WTC11 (cell line): ENCODE measurements around the gene RBL1. TPM values are rescaled to one million over a fixed set of nuclear protein-coding genes. Genes with fewer than 3 reads are reported as not detected.

Experiments used
- ATAC-seq: fragments of 200-7000 bp; cut with Tn5 transposase; 2 replicates; pipeline ENCODE4 v1.10.0; 2021; ENCODE audit warnings: mild to moderate bottlenecking, moderate library complexity
- CTCF ChIA-PET: fragments of 300-600 bp; sonication (Branson Sonifier 250); formaldehyde crosslinking; loops from one replicate; lab custom pipeline; 2021; ENCODE audit warnings: antibody characterized with exemption; lab: Charles Lee
- POLR2A ChIA-PET: fragments of 350-600 bp; sonication (Branson Sonifier 250); formaldehyde crosslinking; loops from one replicate; lab custom pipeline; 2021; ENCODE audit warnings: antibody characterized with exemption; lab: Charles Lee
- DNase-seq: peaks from one replicate; pipeline ENCODE4 v3.0.0; 2021; ENCODE audit warnings: low spot score
- H3K27ac Mint-ChIP-seq: 2 replicates; pipeline ENCODE4 v1.8.0; 2021; ENCODE audit warnings: mixed read lengths
- H3K27me3 Mint-ChIP-seq: 2 replicates; pipeline ENCODE4 v1.8.0; 2021; ENCODE audit warnings: low read depth, mild to moderate bottlenecking, moderate library complexity, mixed read lengths
- H3K36me3 Mint-ChIP-seq: 2 replicates; pipeline ENCODE4 v1.8.0; 2021; ENCODE audit warnings: mixed read lengths
- H3K4me1 Mint-ChIP-seq: 2 replicates; pipeline ENCODE4 v1.8.0; 2022; ENCODE audit warnings: mixed read lengths
- H3K4me3 Mint-ChIP-seq: 2 replicates; pipeline ENCODE4 v1.8.0; 2021; ENCODE audit warnings: mild to moderate bottlenecking, moderate library complexity, mixed read lengths
- H3K9me3 Mint-ChIP-seq: 2 replicates; pipeline ENCODE4 v1.8.0; 2021; ENCODE audit warnings: mixed read lengths
- AR ChIP-seq: fragments of 250-450 bp; sonication (Bioruptor Pico); IDR thresholded peaks from 2 replicates; pipeline ENCODE4 v1.9.0; 2021; ENCODE audit warnings: mild to moderate bottlenecking
- CDX4 ChIP-seq: fragments of 250-450 bp; sonication (Bioruptor Pico); IDR thresholded peaks from 2 replicates; pipeline ENCODE4 v1.9.0; 2021; ENCODE audit warnings: moderate library complexity, mild to moderate bottlenecking, inconsistent platforms, borderline replicate concordance
- CREB1 ChIP-seq: sonication (generic); formaldehyde crosslinking; IDR thresholded peaks from 2 replicates; pipeline ENCODE4 v1.8.0; 2023; ENCODE audit warnings: mild to moderate bottlenecking, missing genetic modification reagents
- E2F5 ChIP-seq: sonication (generic); formaldehyde crosslinking; IDR thresholded peaks from 2 replicates; pipeline ENCODE4 v1.8.1; 2022; ENCODE audit warnings: mild to moderate bottlenecking, moderate library complexity, missing genetic modification reagents
- ELF4 ChIP-seq: sonication (generic); formaldehyde crosslinking; IDR thresholded peaks from 2 replicates; pipeline ENCODE4 v1.8.1; 2022; ENCODE audit warnings: low read depth, mild to moderate bottlenecking, moderate library complexity, missing genetic modification reagents
- EMX1 ChIP-seq: fragments of 250-450 bp; sonication (Bioruptor Pico); IDR thresholded peaks from 2 replicates; pipeline ENCODE4 v1.8.0; 2021; ENCODE audit warnings: mild to moderate bottlenecking
- FOXJ3 ChIP-seq: sonication (generic); formaldehyde crosslinking; IDR thresholded peaks from 2 replicates; pipeline ENCODE4 v1.9.0; 2021; ENCODE audit warnings: missing genetic modification reagents, mild to moderate bottlenecking, borderline replicate concordance
- JAZF1 ChIP-seq: fragments of 250-450 bp; sonication (Bioruptor Pico); IDR thresholded peaks from 2 replicates; pipeline ENCODE4 v1.9.0; 2021; ENCODE audit warnings: moderate library complexity, mild to moderate bottlenecking, inconsistent platforms
- OVOL2 ChIP-seq: fragments of 250-450 bp; sonication (Bioruptor Pico); IDR thresholded peaks from 2 replicates; pipeline ENCODE4 v1.9.0; 2021; ENCODE audit warnings: mild to moderate bottlenecking, borderline replicate concordance
- RELA ChIP-seq: sonication (generic); formaldehyde crosslinking; IDR thresholded peaks from 2 replicates; pipeline ENCODE4 v1.8.1; 2022; ENCODE audit warnings: missing genetic modification reagents, mild to moderate bottlenecking, borderline replicate concordance
- SMAD3 ChIP-seq: sonication (generic); formaldehyde crosslinking; IDR thresholded peaks from 2 replicates; pipeline ENCODE4 v1.8.0; 2022; ENCODE audit warnings: missing genetic modification reagents, mild to moderate bottlenecking, borderline replicate concordance
- TEAD4 ChIP-seq: sonication (generic); formaldehyde crosslinking; IDR thresholded peaks from 2 replicates; pipeline ENCODE4 v1.8.0; 2022; ENCODE audit warnings: mild to moderate bottlenecking, missing genetic modification reagents
- ZNF396 ChIP-seq: fragments of 250-450 bp; sonication (Bioruptor Pico); IDR thresholded peaks from 2 replicates; pipeline ENCODE4 v1.8.0; 2021; ENCODE audit warnings: mild to moderate bottlenecking, moderate library complexity, borderline replicate concordance
- ZNF532 ChIP-seq: fragments of 250-450 bp; sonication (Bioruptor Pico); IDR thresholded peaks from 2 replicates; pipeline ENCODE4 v1.9.0; 2021; ENCODE audit warnings: mild to moderate bottlenecking, borderline replicate concordance
- total RNA-seq: library from RNA; stranded (reverse); gene quantifications from 3 replicates; pipeline ENCODE4 v1.2.3, GENCODE V29; 2021
- TF ChIP-seq, protein P1 (sequence below): sonication (generic); formaldehyde crosslinking; conservative IDR thresholded peaks from 2 replicates; pipeline ENCODE4 v1.8.1; 2022; ENCODE audit warnings: mild to moderate bottlenecking, missing genetic modification reagents
- TF ChIP-seq, protein P2 (sequence below): sonication (generic); formaldehyde crosslinking; conservative IDR thresholded peaks from 2 replicates; pipeline ENCODE4 v1.8.1; 2023; ENCODE audit warnings: mild to moderate bottlenecking, low read depth, missing genetic modification reagents, moderate library complexity
- TF ChIP-seq, protein P3 (sequence below): sonication (generic); formaldehyde crosslinking; IDR thresholded peaks from 2 replicates; pipeline ENCODE4 v1.8.1; 2023; ENCODE audit warnings: mild to moderate bottlenecking, missing genetic modification reagents
- TF ChIP-seq, protein P4 (sequence below): sonication (generic); formaldehyde crosslinking; IDR thresholded peaks from 2 replicates; pipeline ENCODE4 v1.8.1; 2023; ENCODE audit warnings: mild to moderate bottlenecking, missing genetic modification reagents, borderline replicate concordance

The RBL1 gene
- total RNA-seq, 1 experiment from 2014 or later: 11.1 TPM

DNA sequence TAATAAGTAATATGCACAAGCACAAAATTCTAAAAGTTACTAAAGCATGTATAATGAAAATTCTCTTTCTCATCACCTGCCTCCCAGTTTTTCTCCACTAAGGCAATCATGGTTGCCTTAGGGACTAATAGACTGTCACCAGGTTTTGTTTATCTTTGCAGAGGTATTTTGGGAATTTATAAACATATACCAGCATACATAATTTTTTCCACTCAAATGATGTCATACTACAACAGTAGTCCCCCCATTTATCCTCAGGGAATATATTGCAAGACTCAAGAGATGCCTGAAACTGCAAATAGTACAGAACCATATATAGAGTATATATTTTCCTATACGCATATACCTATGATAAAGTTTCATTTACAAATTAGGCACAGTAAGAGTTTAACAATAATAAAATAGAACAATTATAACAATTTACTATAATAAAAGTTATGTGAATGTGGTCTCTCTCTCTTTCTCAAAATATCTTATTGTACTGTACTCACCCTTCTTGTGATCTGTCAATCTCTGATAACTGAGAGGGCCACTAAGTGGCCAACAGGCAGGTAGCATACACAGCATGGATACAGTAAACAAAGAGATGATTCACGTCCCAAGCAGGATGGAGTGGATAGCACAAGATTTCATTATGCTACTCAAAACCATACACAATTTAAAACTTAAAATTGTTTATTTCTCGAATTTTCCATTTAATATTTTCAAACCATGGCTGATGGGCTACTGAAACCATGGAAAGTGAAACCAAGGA lies 19.7 kb downstream of the RBL1 start:
- CTCF ChIA-PET: no interaction called here
- Mint-ChIP-seq H3K4me1 (peaks cover 3% of the 10 kb centered on the region; the same call in 1 of the 2 replicates), H3K4me3 (no peak overlapping the region), H3K27ac (no peak overlapping the region), H3K27me3 (no peaks in the 10 kb centered on the region), H3K36me3 (peaks cover 15% of the 10 kb centered on the region), H3K9me3 (peaks cover 11% of the 10 kb centered on the region)
- POLR2A ChIA-PET: no interaction called here
- DNase-seq (no peak), ATAC-seq (no peak)
- TF ChIP-seq CDX4 (CRISPR knock-in tag) (no peak), E2F5 (CRISPR knock-in tag) (no peak), ZNF532 (CRISPR knock-in tag) (no peak), EMX1 (no peak), AR (no peak), OVOL2 (no peak), ELF4 (no peak), RELA (CRISPR knock-in tag) (no peak), JAZF1 (no peak), FOXJ3 (CRISPR knock-in tag) (no peak), CREB1 (CRISPR knock-in tag) (no peak), ZNF396 (CRISPR knock-in tag) (no peak), TEAD4 (CRISPR knock-in tag) (no peak), SMAD3 (no peak)
- TF ChIP-seq, protein P1, sequence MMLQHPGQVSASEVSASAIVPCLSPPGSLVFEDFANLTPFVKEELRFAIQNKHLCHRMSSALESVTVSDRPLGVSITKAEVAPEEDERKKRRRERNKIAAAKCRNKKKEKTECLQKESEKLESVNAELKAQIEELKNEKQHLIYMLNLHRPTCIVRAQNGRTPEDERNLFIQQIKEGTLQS (CRISPR knock-in tag): no peak
- TF ChIP-seq, protein P2, sequence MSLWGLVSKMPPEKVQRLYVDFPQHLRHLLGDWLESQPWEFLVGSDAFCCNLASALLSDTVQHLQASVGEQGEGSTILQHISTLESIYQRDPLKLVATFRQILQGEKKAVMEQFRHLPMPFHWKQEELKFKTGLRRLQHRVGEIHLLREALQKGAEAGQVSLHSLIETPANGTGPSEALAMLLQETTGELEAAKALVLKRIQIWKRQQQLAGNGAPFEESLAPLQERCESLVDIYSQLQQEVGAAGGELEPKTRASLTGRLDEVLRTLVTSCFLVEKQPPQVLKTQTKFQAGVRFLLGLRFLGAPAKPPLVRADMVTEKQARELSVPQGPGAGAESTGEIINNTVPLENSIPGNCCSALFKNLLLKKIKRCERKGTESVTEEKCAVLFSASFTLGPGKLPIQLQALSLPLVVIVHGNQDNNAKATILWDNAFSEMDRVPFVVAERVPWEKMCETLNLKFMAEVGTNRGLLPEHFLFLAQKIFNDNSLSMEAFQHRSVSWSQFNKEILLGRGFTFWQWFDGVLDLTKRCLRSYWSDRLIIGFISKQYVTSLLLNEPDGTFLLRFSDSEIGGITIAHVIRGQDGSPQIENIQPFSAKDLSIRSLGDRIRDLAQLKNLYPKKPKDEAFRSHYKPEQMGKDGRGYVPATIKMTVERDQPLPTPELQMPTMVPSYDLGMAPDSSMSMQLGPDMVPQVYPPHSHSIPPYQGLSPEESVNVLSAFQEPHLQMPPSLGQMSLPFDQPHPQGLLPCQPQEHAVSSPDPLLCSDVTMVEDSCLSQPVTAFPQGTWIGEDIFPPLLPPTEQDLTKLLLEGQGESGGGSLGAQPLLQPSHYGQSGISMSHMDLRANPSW: no peak
- TF ChIP-seq, protein P3, sequence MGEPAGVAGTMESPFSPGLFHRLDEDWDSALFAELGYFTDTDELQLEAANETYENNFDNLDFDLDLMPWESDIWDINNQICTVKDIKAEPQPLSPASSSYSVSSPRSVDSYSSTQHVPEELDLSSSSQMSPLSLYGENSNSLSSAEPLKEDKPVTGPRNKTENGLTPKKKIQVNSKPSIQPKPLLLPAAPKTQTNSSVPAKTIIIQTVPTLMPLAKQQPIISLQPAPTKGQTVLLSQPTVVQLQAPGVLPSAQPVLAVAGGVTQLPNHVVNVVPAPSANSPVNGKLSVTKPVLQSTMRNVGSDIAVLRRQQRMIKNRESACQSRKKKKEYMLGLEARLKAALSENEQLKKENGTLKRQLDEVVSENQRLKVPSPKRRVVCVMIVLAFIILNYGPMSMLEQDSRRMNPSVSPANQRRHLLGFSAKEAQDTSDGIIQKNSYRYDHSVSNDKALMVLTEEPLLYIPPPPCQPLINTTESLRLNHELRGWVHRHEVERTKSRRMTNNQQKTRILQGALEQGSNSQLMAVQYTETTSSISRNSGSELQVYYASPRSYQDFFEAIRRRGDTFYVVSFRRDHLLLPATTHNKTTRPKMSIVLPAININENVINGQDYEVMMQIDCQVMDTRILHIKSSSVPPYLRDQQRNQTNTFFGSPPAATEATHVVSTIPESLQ (CRISPR knock-in tag): no peak
- TF ChIP-seq, protein P4, sequence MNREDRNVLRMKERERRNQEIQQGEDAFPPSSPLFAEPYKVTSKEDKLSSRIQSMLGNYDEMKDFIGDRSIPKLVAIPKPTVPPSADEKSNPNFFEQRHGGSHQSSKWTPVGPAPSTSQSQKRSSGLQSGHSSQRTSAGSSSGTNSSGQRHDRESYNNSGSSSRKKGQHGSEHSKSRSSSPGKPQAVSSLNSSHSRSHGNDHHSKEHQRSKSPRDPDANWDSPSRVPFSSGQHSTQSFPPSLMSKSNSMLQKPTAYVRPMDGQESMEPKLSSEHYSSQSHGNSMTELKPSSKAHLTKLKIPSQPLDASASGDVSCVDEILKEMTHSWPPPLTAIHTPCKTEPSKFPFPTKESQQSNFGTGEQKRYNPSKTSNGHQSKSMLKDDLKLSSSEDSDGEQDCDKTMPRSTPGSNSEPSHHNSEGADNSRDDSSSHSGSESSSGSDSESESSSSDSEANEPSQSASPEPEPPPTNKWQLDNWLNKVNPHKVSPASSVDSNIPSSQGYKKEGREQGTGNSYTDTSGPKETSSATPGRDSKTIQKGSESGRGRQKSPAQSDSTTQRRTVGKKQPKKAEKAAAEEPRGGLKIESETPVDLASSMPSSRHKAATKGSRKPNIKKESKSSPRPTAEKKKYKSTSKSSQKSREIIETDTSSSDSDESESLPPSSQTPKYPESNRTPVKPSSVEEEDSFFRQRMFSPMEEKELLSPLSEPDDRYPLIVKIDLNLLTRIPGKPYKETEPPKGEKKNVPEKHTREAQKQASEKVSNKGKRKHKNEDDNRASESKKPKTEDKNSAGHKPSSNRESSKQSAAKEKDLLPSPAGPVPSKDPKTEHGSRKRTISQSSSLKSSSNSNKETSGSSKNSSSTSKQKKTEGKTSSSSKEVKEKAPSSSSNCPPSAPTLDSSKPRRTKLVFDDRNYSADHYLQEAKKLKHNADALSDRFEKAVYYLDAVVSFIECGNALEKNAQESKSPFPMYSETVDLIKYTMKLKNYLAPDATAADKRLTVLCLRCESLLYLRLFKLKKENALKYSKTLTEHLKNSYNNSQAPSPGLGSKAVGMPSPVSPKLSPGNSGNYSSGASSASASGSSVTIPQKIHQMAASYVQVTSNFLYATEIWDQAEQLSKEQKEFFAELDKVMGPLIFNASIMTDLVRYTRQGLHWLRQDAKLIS: no peak
